Keratinocyte (primary cell): ENCODE measurements around the gene TMTC4. TPM values are rescaled to one million over a fixed set of nuclear protein-coding genes. Genes with fewer than 3 reads are reported as not detected.

Experiments
- DNase-seq: peaks from one replicate; pipeline ENCODE4 v3.0.0-alpha.2; 2011; ENCODE audit warnings: low read depth, missing footprints, low spot score
- FAIRE-seq: peaks from 2 replicates; lab custom pipeline; 2011; peaks lifted over from hg19 to GRCh38; lab: Jason Lieb, UNC
- H2AFZ ChIP-seq: 2 replicates; pipeline ENCODE4 v1.6.0; 2012; ENCODE audit warnings: low read length, control low read depth, inconsistent platforms; ENCODE audit not compliant: control insufficient read depth
- H3K27ac ChIP-seq: 2 replicates; pipeline ENCODE4 v1.5.1; 2011; ENCODE audit warnings: low read length; ENCODE audit not compliant: control insufficient read depth, insufficient read depth
- H3K27me3 ChIP-seq: 3 replicates; pipeline ENCODE4 v1.6.0; 2011; ENCODE audit warnings: low read length; ENCODE audit not compliant: control insufficient read depth, insufficient read depth; ENCODE audit errors: extremely low read depth
- H3K36me3 ChIP-seq, 2 experiments: 2 replicates in 1 of 2; 3 replicates in 1 of 2; pipeline ENCODE4 v1.5.1; 2011; ENCODE audit warnings: low read length in 2 of 2, mild to moderate bottlenecking in 1 of 2; ENCODE audit not compliant: control insufficient read depth in 2 of 2, insufficient read depth in 2 of 2; ENCODE audit errors: extremely low read depth in 1 of 2
- H3K4me1 ChIP-seq: 3 replicates; pipeline ENCODE4 v1.5.1; 2011; ENCODE audit warnings: low read length; ENCODE audit not compliant: control insufficient read depth, insufficient read depth; ENCODE audit errors: extremely low read depth
- H3K4me2 ChIP-seq: 3 replicates; pipeline ENCODE4 v1.6.0; 2011; ENCODE audit warnings: low read depth, low read length; ENCODE audit not compliant: control insufficient read depth, insufficient read depth; ENCODE audit errors: extremely low read depth
- H3K4me3 ChIP-seq, 3 experiments: fragments of 200-600 bp in 1 of 3; sonication (generic) in 1 of 3; 2 replicates in 2 of 3; 3 replicates in 1 of 3; pipeline ENCODE4 v1.5.1; 2011 to 2016; ENCODE audit warnings: low read length in 3 of 3, mild to moderate bottlenecking in 3 of 3, control low read depth in 2 of 3, inconsistent platforms in 1 of 3, low read depth in 1 of 3, mixed read lengths in 1 of 3, mixed run types in 1 of 3, moderate library complexity in 1 of 3; ENCODE audit not compliant: control insufficient read depth in 2 of 3, insufficient read depth in 2 of 3; ENCODE audit errors: extremely low read depth in 1 of 3
- H3K79me2 ChIP-seq: 2 replicates; pipeline ENCODE4 v1.6.0; 2012; ENCODE audit warnings: low read length; ENCODE audit not compliant: control insufficient read depth, insufficient read depth
- H3K9ac ChIP-seq: 3 replicates; pipeline ENCODE4 v1.6.0; 2011; ENCODE audit warnings: low read length; ENCODE audit not compliant: control insufficient read depth, insufficient read depth; ENCODE audit errors: extremely low read depth
- H3K9me1 ChIP-seq: 3 replicates; pipeline ENCODE4 v1.6.0; 2011; ENCODE audit warnings: low read length; ENCODE audit not compliant: control insufficient read depth, insufficient read depth; ENCODE audit errors: extremely low read depth
- H3K9me3 ChIP-seq: 2 replicates; pipeline ENCODE4 v1.5.1; 2012; ENCODE audit warnings: low read depth, low read length; ENCODE audit not compliant: control insufficient read depth
- H4K20me1 ChIP-seq: 3 replicates; pipeline ENCODE4 v1.6.0; 2011; ENCODE audit warnings: low read length; ENCODE audit not compliant: control insufficient read depth, insufficient read depth; ENCODE audit errors: extremely low read depth
- CTCF ChIP-seq, 3 experiments: IDR thresholded peaks in 1 of 3; conservative IDR thresholded peaks in 1 of 3; optimal IDR thresholded peaks in 1 of 3; 2 replicates in 2 of 3; 3 replicates in 1 of 3; pipeline versions ENCODE3 to v1.5.1; 2011; ENCODE audit warnings: low read length in 3 of 3, mild to moderate bottlenecking in 3 of 3, moderate library complexity in 2 of 3, control low read depth in 1 of 3, inconsistent platforms in 1 of 3; ENCODE audit not compliant: insufficient read depth in 2 of 3; ENCODE audit errors: extremely low read depth in 1 of 3
- EZH2 ChIP-seq: IDR thresholded peaks from one replicate; pipeline ENCODE4 v1.6.1; 2012; ENCODE audit warnings: inconsistent platforms, mild to moderate bottlenecking, low read length, moderate library complexity
- dilution Hi-C: fragments of 300-500 bp; cut with MboI; formaldehyde crosslinking; loops from one replicate; pipeline ENCODE4 v1.7.0; 2020; ENCODE audit warnings: low sequenced_read_pairs; ENCODE audit not compliant: extremely low pct_ligation_motif_present
- polyA plus RNA-seq, 5 experiments: library from polyadenylated mRNA; depleted of rRNA in 3 of 5; stranded (reverse) in 3 of 5; stranded (forward) in 1 of 5; unstranded in 1 of 5; fragments of >200 nt; gene quantifications; 1 replicate in 1 of 5; 2 replicates in 3 of 5; 3 replicates in 1 of 5; pipeline versions ENCODE4 v1.2.1 to v1.2.3, GENCODE V29; 2011 to 2012; ENCODE audit warnings: missing spikeins in 2 of 5, low read depth in 1 of 5, low replicate concordance in 1 of 5

Gene TMTC4
- polyA plus RNA-seq, 1 donor (not counting 4 experiments of a cell fraction or from before 2014, with no cell fraction given): 6.5 TPM

DNA sequence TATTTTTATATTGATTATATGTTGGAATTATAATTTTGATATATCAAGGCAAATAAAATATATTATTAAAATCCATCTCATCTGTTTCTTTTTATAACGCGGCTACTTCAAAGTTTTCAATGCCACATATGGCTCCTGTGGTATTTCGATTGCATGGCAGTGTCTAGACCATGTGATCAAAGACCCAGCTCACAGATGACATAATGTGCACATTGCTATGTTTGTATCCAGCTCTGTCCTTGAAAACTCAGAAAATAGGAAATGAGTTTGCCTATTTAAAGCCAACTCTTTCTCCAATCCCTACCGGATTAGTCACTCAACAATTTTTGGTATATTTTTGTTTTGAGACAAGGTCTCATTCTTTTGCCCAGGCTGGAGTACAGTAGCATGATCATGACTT is 26.2 kb downstream of the TMTC4 start:
- Histone ChIP-seq H3K4me3 (no peak overlapping the region), H3K4me2 (no peak overlapping the region), H3K9me1 (no peaks in the 10 kb centered on the region), H4K20me1 (no peaks in the 10 kb centered on the region), H3K9me3 (no peaks in the 10 kb centered on the region), H2AFZ (no peak overlapping the region), H3K27me3 (no peaks in the 10 kb centered on the region), H3K79me2 (no peaks in the 10 kb centered on the region), H3K4me1 (no peaks in the 10 kb centered on the region), H3K27ac (no peak overlapping the region), H3K9ac (no peak overlapping the region), H3K36me3 (no peaks in the 10 kb centered on the region)
- FAIRE-seq: no peak
- dilution Hi-C loops: no loop called here
- no peak for DNase-seq
- no peak for TF ChIP-seq EZH2
- TF ChIP-seq CTCF (optimal IDR thresholded peaks at IDR 0.05 in 1 of 3, IDR thresholded peaks at IDR 0.05 in 1 of 3, conservative IDR thresholded peaks at IDR 0.05 in 1 of 3; ENCODE audit: extremely low read depth in 1 of 3, insufficient read depth in 2 of 3, low read length in 3 of 3): no peak

DNA sequence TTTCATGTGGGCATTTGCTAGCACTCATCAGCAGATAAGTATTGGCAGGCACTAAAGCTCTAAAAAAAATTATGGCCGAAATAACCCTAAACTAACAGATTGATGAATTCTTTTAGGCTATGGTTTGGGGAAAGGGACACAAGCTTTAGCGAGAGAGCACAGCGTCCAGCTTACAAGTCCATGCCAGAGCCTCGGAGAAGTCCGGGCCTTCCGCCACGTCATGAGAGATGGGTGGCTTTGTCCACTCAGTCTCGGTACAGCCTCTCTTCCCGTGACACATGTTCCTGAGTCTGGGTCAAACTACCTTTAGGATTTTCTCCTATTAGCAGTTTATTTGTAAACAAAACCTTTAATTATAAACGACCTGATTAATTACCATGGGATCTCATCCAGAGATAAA is 27.7 kb downstream of the TMTC4 start:
- TF ChIP-seq CTCF (optimal IDR thresholded peaks at IDR 0.05 in 1 of 3, IDR thresholded peaks at IDR 0.05 in 1 of 3, conservative IDR thresholded peaks at IDR 0.05 in 1 of 3; ENCODE audit: extremely low read depth in 1 of 3, insufficient read depth in 2 of 3, low read length in 3 of 3) (no peak), EZH2 (no peak)
- H3K9ac ChIP-seq: no peak overlapping the region
- H3K9me3 ChIP-seq: no peaks in the 10 kb centered on the region
- DNase-seq: no peak
- no peaks in the 10 kb centered on the region for H3K9me1 ChIP-seq
- no peak for FAIRE-seq
- no peak overlapping the region for H3K4me3 ChIP-seq
- no peak overlapping the region for H3K4me2 ChIP-seq
- H3K79me2 ChIP-seq: no peaks in the 10 kb centered on the region
- H2AFZ ChIP-seq: no peak overlapping the region
- no peaks in the 10 kb centered on the region for H3K4me1 ChIP-seq
- H3K36me3 ChIP-seq: no peaks in the 10 kb centered on the region
- no peaks in the 10 kb centered on the region for H3K27me3 ChIP-seq
- H4K20me1 ChIP-seq: no peaks in the 10 kb centered on the region
- dilution Hi-C loops: no loop called here
- no peak overlapping the region for H3K27ac ChIP-seq
